Activated T-cell treated with anti-CD3 and anti-CD28 coated beads for 1 hour (primary cell): ENCODE measurements around the gene PFKFB1.
"Not testable (repeated sequence)": the region's sequence is repeated elsewhere in the genome, so short reads cannot be mapped to it uniquely, and the experiment has no call there.

ENCODE experiments used
- DNase-seq: peaks from one replicate; pipeline ENCODE4 v3.0.0-alpha.2; 2020; ENCODE audit warnings: low read depth

Gene PFKFB1

GRCh38 chrX:54992911-54993622 is 921 bp downstream of the PFKFB1 start:
- DNase-seq: no peak

GRCh38 chrX:54991706-54992105 is 2.3 kb downstream of the PFKFB1 start:
- no peak for DNase-seq

- not testable (repeated sequence) for DNase-seq
These were observed 10.7 kb downstream of the PFKFB1 start for GRCh38 chrX:54983306-54983705.

- DNase-seq: no peak
These were observed 13.7 kb downstream of the PFKFB1 start for GRCh38 chrX:54980334-54980733.

GRCh38 chrX:54979432-54979831 is 14.6 kb downstream of the PFKFB1 start:
- DNase-seq: no peak

GRCh38 chrX:54978448-54978847 is 15.5 kb downstream of the PFKFB1 start:
- no peak for DNase-seq

GRCh38 chrX:54977387-54977786 is 16.6 kb downstream of the PFKFB1 start:
- no peak for DNase-seq

GRCh38 chrX:54964766-54965497 is 29.1 kb downstream of the PFKFB1 start:
- DNase-seq: no peak

- no peak for DNase-seq
These were observed 32.2 kb downstream of the PFKFB1 start for GRCh38 chrX:54961750-54962149.

GRCh38 chrX:54950730-54951375 is 43.1 kb downstream of the PFKFB1 start:
- no peak for DNase-seq

GRCh38 chrX:54945224-54945623 is 48.8 kb downstream of the PFKFB1 start:
- DNase-seq: no peak

GRCh38 chrX:54944816-54945215 is 49.2 kb downstream of the PFKFB1 start:
- DNase-seq: no peak

- no peak for DNase-seq
These were observed 56.6 kb downstream of the PFKFB1 start for GRCh38 chrX:54937416-54937815.

GRCh38 chrX:54935306-54935705 is 58.7 kb downstream of the PFKFB1 start:
- no peak for DNase-seq

GRCh38 chrX:54934890-54935289 is 59.1 kb downstream of the PFKFB1 start:
- no peak for DNase-seq

GRCh38 chrX:54934058-54934457 is 59.9 kb downstream of the PFKFB1 start:
- DNase-seq: no peak

GRCh38 chrX:54933150-54933826 is 60.7 kb downstream of the PFKFB1 start:
- no peak for DNase-seq

GRCh38 chrX:54931107-54931506 is 62.9 kb downstream of the PFKFB1 start:
- DNase-seq: no peak

- DNase-seq: no peak
These were observed 63.5 kb downstream of the PFKFB1 start for GRCh38 chrX:54930291-54931049.

- no peak for DNase-seq
These were observed 65.1 kb downstream of the PFKFB1 start for GRCh38 chrX:54928876-54929275.

GRCh38 chrX:54926978-54927377 is 67.0 kb downstream of the PFKFB1 start:
- no peak for DNase-seq

- DNase-seq: no peak
These were observed 70.6 kb downstream of the PFKFB1 start for GRCh38 chrX:54923376-54923775.
